WTC11 (cell line): Measurements from ENCODE around the gene MBIP. TPM values are rescaled to one million over a fixed set of nuclear protein-coding genes. Genes with fewer than 3 reads are reported as not detected.

Source experiments
- ATAC-seq: fragments of 200-7000 bp; cut with Tn5 transposase; 2 replicates; pipeline ENCODE4 v1.10.0; 2021; ENCODE audit warnings: mild to moderate bottlenecking, moderate library complexity
- CTCF ChIA-PET: fragments of 300-600 bp; sonication (Branson Sonifier 250); formaldehyde crosslinking; loops from one replicate; lab custom pipeline; 2021; ENCODE audit warnings: antibody characterized with exemption; lab: Charles Lee
- POLR2A ChIA-PET: fragments of 350-600 bp; sonication (Branson Sonifier 250); formaldehyde crosslinking; loops from one replicate; lab custom pipeline; 2021; ENCODE audit warnings: antibody characterized with exemption; lab: Charles Lee
- DNase-seq: peaks from one replicate; pipeline ENCODE4 v3.0.0; 2021; ENCODE audit warnings: low spot score
- H3K27ac Mint-ChIP-seq: 2 replicates; pipeline ENCODE4 v1.8.0; 2021; ENCODE audit warnings: mixed read lengths
- H3K27me3 Mint-ChIP-seq: 2 replicates; pipeline ENCODE4 v1.8.0; 2021; ENCODE audit warnings: low read depth, mild to moderate bottlenecking, moderate library complexity, mixed read lengths
- H3K36me3 Mint-ChIP-seq: 2 replicates; pipeline ENCODE4 v1.8.0; 2021; ENCODE audit warnings: mixed read lengths
- H3K4me1 Mint-ChIP-seq: 2 replicates; pipeline ENCODE4 v1.8.0; 2022; ENCODE audit warnings: mixed read lengths
- H3K4me3 Mint-ChIP-seq: 2 replicates; pipeline ENCODE4 v1.8.0; 2021; ENCODE audit warnings: mild to moderate bottlenecking, moderate library complexity, mixed read lengths
- H3K9me3 Mint-ChIP-seq: 2 replicates; pipeline ENCODE4 v1.8.0; 2021; ENCODE audit warnings: mixed read lengths
- ATF1 ChIP-seq: sonication (generic); formaldehyde crosslinking; IDR thresholded peaks from 2 replicates; pipeline ENCODE4 v1.8.1; 2023; ENCODE audit warnings: mild to moderate bottlenecking, moderate library complexity, missing genetic modification reagents
- CDX4 ChIP-seq: fragments of 250-450 bp; sonication (Bioruptor Pico); IDR thresholded peaks from 2 replicates; pipeline ENCODE4 v1.9.0; 2021; ENCODE audit warnings: moderate library complexity, mild to moderate bottlenecking, inconsistent platforms, borderline replicate concordance
- EMX1 ChIP-seq: fragments of 250-450 bp; sonication (Bioruptor Pico); IDR thresholded peaks from 2 replicates; pipeline ENCODE4 v1.8.0; 2021; ENCODE audit warnings: mild to moderate bottlenecking
- ETV6 ChIP-seq: sonication (generic); formaldehyde crosslinking; IDR thresholded peaks from 2 replicates; pipeline ENCODE4 v1.8.1; 2022; ENCODE audit warnings: mild to moderate bottlenecking, missing genetic modification reagents
- FOXP1 ChIP-seq: sonication (generic); formaldehyde crosslinking; IDR thresholded peaks from 2 replicates; pipeline ENCODE4 v1.8.0; 2022; ENCODE audit warnings: missing genetic modification reagents, mild to moderate bottlenecking, moderate library complexity, borderline replicate concordance
- FOXP4 ChIP-seq: sonication (generic); formaldehyde crosslinking; IDR thresholded peaks from 2 replicates; pipeline ENCODE4 v1.8.0; 2022; ENCODE audit warnings: mild to moderate bottlenecking, missing genetic modification reagents
- KAT7 ChIP-seq: sonication (generic); formaldehyde crosslinking; IDR thresholded peaks from 2 replicates; pipeline ENCODE4 v1.8.1; 2023; ENCODE audit warnings: missing genetic modification reagents, mild to moderate bottlenecking, borderline replicate concordance
- NFYB ChIP-seq: sonication (generic); formaldehyde crosslinking; conservative IDR thresholded peaks from 2 replicates; pipeline ENCODE4 v1.8.0; 2022; ENCODE audit warnings: low read depth, missing genetic modification reagents
- PREB ChIP-seq: sonication (generic); formaldehyde crosslinking; IDR thresholded peaks from 2 replicates; pipeline ENCODE4 v1.8.1; 2022; ENCODE audit warnings: mild to moderate bottlenecking, missing genetic modification reagents, moderate library complexity, borderline replicate concordance
- PRRX2 ChIP-seq: fragments of 250-450 bp; sonication (Bioruptor Pico); IDR thresholded peaks from 2 replicates; pipeline ENCODE4 v1.8.0; 2021; ENCODE audit warnings: mild to moderate bottlenecking
- TEAD1 ChIP-seq: sonication (generic); formaldehyde crosslinking; IDR thresholded peaks from 2 replicates; pipeline ENCODE4 v1.8.0; 2022; ENCODE audit warnings: mild to moderate bottlenecking, missing genetic modification reagents
- ZNF121 ChIP-seq: sonication (generic); formaldehyde crosslinking; IDR thresholded peaks from 2 replicates; pipeline ENCODE4 v1.8.0; 2023; ENCODE audit warnings: missing genetic modification reagents
- ZNF281 ChIP-seq: sonication (generic); formaldehyde crosslinking; IDR thresholded peaks from 2 replicates; pipeline ENCODE4 v1.8.0; 2023; ENCODE audit warnings: mild to moderate bottlenecking, missing genetic modification reagents
- ZNF317 ChIP-seq: sonication (generic); formaldehyde crosslinking; IDR thresholded peaks from 2 replicates; pipeline ENCODE4 v1.8.1; 2023; ENCODE audit warnings: low read depth, mild to moderate bottlenecking, moderate library complexity, missing genetic modification reagents, borderline replicate concordance
- total RNA-seq: library from RNA; stranded (reverse); gene quantifications from 3 replicates; pipeline ENCODE4 v1.2.3, GENCODE V29; 2021
- TF ChIP-seq, protein P1 (sequence below): sonication (generic); formaldehyde crosslinking; IDR thresholded peaks from 2 replicates; pipeline ENCODE4 v1.8.0; 2022; ENCODE audit warnings: mild to moderate bottlenecking, missing genetic modification reagents
- TF ChIP-seq, protein P2 (sequence below): sonication (generic); formaldehyde crosslinking; IDR thresholded peaks from 2 replicates; pipeline ENCODE4 v1.8.1; 2022; ENCODE audit warnings: low read depth, mild to moderate bottlenecking, moderate library complexity, missing genetic modification reagents, borderline replicate concordance
- TF ChIP-seq, protein P3 (sequence below): fragments of 200-600 bp; IDR thresholded peaks from 2 replicates; pipeline ENCODE4 v1.8.0; 2022; ENCODE audit warnings: antibody characterized with exemption
- TF ChIP-seq, protein P4 (sequence below): sonication (generic); formaldehyde crosslinking; IDR thresholded peaks from 2 replicates; pipeline ENCODE4 v1.8.0; 2022; ENCODE audit warnings: mild to moderate bottlenecking, missing genetic modification reagents

MBIP gene
- total RNA-seq, 1 experiment from 2014 or later: 18.4 TPM

GRCh38 chr14:36281309-36281708 is 39.1 kb downstream of the MBIP start:
- ChIA-PET POLR2A (no interaction called here), CTCF (no interaction called here)
- TF ChIP-seq, protein P1, sequence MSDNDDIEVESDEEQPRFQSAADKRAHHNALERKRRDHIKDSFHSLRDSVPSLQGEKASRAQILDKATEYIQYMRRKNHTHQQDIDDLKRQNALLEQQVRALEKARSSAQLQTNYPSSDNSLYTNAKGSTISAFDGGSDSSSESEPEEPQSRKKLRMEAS (CRISPR knock-in tag): no peak
- TF ChIP-seq NFYB: peak; percentile 59; the same call in 1 of the 2 replicates
- DNase-seq: no peak
- H3K27me3 Mint-ChIP-seq: no peaks in the 10 kb centered on the region
- no peaks in the 10 kb centered on the region for H3K36me3 Mint-ChIP-seq
- H3K4me3 Mint-ChIP-seq: no peak overlapping the region
- no peak overlapping the region for H3K27ac Mint-ChIP-seq
- no peaks in the 10 kb centered on the region for H3K9me3 Mint-ChIP-seq
- peaks cover 53% of the 10 kb centered on the region for H3K4me1 Mint-ChIP-seq
- peak; percentile 99 for ATAC-seq

GRCh38 chr14:36279306-36280190 is 40.9 kb downstream of the MBIP start:
- no peak for ATAC-seq
- H3K36me3 Mint-ChIP-seq: no peaks in the 10 kb centered on the region
- H3K27me3 Mint-ChIP-seq: no peaks in the 10 kb centered on the region
- H3K9me3 Mint-ChIP-seq: no peaks in the 10 kb centered on the region
- H3K27ac Mint-ChIP-seq: peak overlapping the region; percentile 82
- H3K4me3 Mint-ChIP-seq: peak overlapping the region; percentile 26
- H3K4me1 Mint-ChIP-seq: peaks cover 58% of the 10 kb centered on the region
- POLR2A ChIA-PET: interaction anchor here (1.1 kb wide), 1 partner anchor 41 kb away, joined by 4 read pairs; the partner anchor contains the start of gene MBIP
- CTCF ChIA-PET: interaction anchor here (1.0 to 1.2 kb wide), 3 partner anchors 9 to 245 kb away, joined by 3 to 4 read pairs (median 4); no protein-coding TSS in a partner anchor
- TF ChIP-seq TEAD1 (CRISPR knock-in tag) (peak; percentile 67; the same call in 1 of the 2 replicates), ZNF317 (CRISPR knock-in tag) (no peak), ZNF281 (CRISPR knock-in tag) (no peak), KAT7 (no peak), PRRX2 (CRISPR knock-in tag) (no peak), ETV6 (0 out of 2 replicates have a peak, but pooled peaks have one; percentile 57), ATF1 (CRISPR knock-in tag) (no peak), FOXP1 (CRISPR knock-in tag) (no peak), PREB (CRISPR knock-in tag) (no peak)
- TF ChIP-seq, protein P2, sequence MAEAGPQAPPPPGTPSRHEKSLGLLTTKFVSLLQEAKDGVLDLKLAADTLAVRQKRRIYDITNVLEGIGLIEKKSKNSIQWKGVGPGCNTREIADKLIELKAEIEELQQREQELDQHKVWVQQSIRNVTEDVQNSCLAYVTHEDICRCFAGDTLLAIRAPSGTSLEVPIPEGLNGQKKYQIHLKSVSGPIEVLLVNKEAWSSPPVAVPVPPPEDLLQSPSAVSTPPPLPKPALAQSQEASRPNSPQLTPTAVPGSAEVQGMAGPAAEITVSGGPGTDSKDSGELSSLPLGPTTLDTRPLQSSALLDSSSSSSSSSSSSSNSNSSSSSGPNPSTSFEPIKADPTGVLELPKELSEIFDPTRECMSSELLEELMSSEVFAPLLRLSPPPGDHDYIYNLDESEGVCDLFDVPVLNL: no peak
- DNase-seq: no peak

- Mint-ChIP-seq H3K36me3 (no peaks in the 10 kb centered on the region), H3K9me3 (no peaks in the 10 kb centered on the region), H3K4me1 (peaks cover 76% of the 10 kb centered on the region), H3K27ac (no peak overlapping the region), H3K4me3 (no peak overlapping the region), H3K27me3 (peaks cover 38% of the 10 kb centered on the region)
- POLR2A ChIA-PET: interaction anchor here (0.6 kb wide), 1 partner anchor 74 kb away, joined by 3 read pairs; no protein-coding TSS in a partner anchor
- CTCF ChIA-PET: interaction anchor here (0.8 to 1.1 kb wide), 2 partner anchors 206 to 278 kb away, joined by 4 to 10 read pairs; no protein-coding TSS in a partner anchor
- ATAC-seq (peak; percentile 32; the same call in 1 of the 2 replicates), DNase-seq (no peak)
- TF ChIP-seq FOXP4 (CRISPR knock-in tag) (no peak), PREB (CRISPR knock-in tag) (no peak), ZNF121 (CRISPR knock-in tag) (no peak), EMX1 (no peak), CDX4 (CRISPR knock-in tag) (no peak)
- TF ChIP-seq, protein P3, sequence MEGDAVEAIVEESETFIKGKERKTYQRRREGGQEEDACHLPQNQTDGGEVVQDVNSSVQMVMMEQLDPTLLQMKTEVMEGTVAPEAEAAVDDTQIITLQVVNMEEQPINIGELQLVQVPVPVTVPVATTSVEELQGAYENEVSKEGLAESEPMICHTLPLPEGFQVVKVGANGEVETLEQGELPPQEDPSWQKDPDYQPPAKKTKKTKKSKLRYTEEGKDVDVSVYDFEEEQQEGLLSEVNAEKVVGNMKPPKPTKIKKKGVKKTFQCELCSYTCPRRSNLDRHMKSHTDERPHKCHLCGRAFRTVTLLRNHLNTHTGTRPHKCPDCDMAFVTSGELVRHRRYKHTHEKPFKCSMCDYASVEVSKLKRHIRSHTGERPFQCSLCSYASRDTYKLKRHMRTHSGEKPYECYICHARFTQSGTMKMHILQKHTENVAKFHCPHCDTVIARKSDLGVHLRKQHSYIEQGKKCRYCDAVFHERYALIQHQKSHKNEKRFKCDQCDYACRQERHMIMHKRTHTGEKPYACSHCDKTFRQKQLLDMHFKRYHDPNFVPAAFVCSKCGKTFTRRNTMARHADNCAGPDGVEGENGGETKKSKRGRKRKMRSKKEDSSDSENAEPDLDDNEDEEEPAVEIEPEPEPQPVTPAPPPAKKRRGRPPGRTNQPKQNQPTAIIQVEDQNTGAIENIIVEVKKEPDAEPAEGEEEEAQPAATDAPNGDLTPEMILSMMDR: no peak
- TF ChIP-seq, protein P4, sequence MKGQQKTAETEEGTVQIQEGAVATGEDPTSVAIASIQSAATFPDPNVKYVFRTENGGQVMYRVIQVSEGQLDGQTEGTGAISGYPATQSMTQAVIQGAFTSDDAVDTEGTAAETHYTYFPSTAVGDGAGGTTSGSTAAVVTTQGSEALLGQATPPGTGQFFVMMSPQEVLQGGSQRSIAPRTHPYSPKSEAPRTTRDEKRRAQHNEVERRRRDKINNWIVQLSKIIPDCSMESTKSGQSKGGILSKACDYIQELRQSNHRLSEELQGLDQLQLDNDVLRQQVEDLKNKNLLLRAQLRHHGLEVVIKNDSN (CRISPR knock-in tag): no peak
Measured at GRCh38 chr14:36275741-36276140, 44.7 kb downstream of the MBIP start.
